H9 (cell line): ENCODE measurements around the gene ADCY5. TPM values are rescaled to one million over a fixed set of nuclear protein-coding genes. Genes with fewer than 3 reads are reported as not detected.

Source experiments
- DNase-seq: peaks from one replicate; pipeline ENCODE4 v3.0.0-alpha.2; 2017
- H2AFZ ChIP-seq: one replicate; pipeline ENCODE4 v1.6.1; 2013; ENCODE audit warnings: mild to moderate bottlenecking, low read length, control low read depth, moderate library complexity
- H2AK5ac ChIP-seq: 2 replicates; pipeline ENCODE4 v1.6.1; 2013; ENCODE audit warnings: low read length, control low read depth, mixed read lengths; ENCODE audit not compliant: insufficient read length
- H2BK120ac ChIP-seq: one replicate; pipeline ENCODE4 v1.6.1; 2013; ENCODE audit warnings: low read depth, mild to moderate bottlenecking, low read length, control low read depth, inconsistent platforms; ENCODE audit not compliant: poor library complexity, severe bottlenecking
- H2BK12ac ChIP-seq: 2 replicates; pipeline ENCODE4 v1.6.1; 2013; ENCODE audit warnings: low read length, control low read depth, mixed read lengths, low read depth; ENCODE audit not compliant: insufficient read length
- H2BK15ac ChIP-seq: 2 replicates; pipeline ENCODE4 v1.6.1; 2013; ENCODE audit warnings: low read depth, low read length, control low read depth
- H2BK20ac ChIP-seq: one replicate; pipeline ENCODE4 v1.6.1; 2013; ENCODE audit warnings: low read depth, mild to moderate bottlenecking, low read length, control low read depth, inconsistent platforms; ENCODE audit not compliant: poor library complexity, severe bottlenecking
- H2BK5ac ChIP-seq: 2 replicates; pipeline ENCODE4 v1.6.1; 2013; ENCODE audit warnings: low read length, control low read depth, mixed read lengths; ENCODE audit not compliant: insufficient read length
- H3K14ac ChIP-seq: 2 replicates; pipeline ENCODE4 v1.6.1; 2013; ENCODE audit warnings: low read length, control low read depth; ENCODE audit not compliant: insufficient read depth
- H3K18ac ChIP-seq: 2 replicates; pipeline ENCODE4 v1.6.1; 2013; ENCODE audit warnings: low read depth, mild to moderate bottlenecking, mixed read lengths, low read length, control low read depth; ENCODE audit not compliant: insufficient read length
- H3K23ac ChIP-seq: 2 replicates; pipeline ENCODE4 v1.6.1; 2013; ENCODE audit warnings: low read length, control low read depth, mixed read lengths, low read depth; ENCODE audit not compliant: insufficient read length
- H3K23me2 ChIP-seq: 2 replicates; pipeline ENCODE4 v1.6.1; 2013; ENCODE audit warnings: low read depth, mild to moderate bottlenecking, mixed read lengths, low read length, control low read depth; ENCODE audit not compliant: insufficient read length, poor library complexity, severe bottlenecking
- H3K27ac ChIP-seq: 2 replicates; pipeline ENCODE4 v1.5.1; 2013; ENCODE audit warnings: low read length, control low read depth, mixed read lengths, low read depth; ENCODE audit not compliant: insufficient read length
- H3K27me3 ChIP-seq: 2 replicates; pipeline ENCODE4 v1.6.1; 2013; ENCODE audit warnings: low read length, control low read depth, inconsistent platforms; ENCODE audit not compliant: insufficient read depth
- H3K4ac ChIP-seq: 2 replicates; pipeline ENCODE4 v1.6.1; 2013; ENCODE audit warnings: low read depth, mild to moderate bottlenecking, control low read depth, inconsistent platforms, low read length, moderate library complexity
- H3K4me1 ChIP-seq: 2 replicates; pipeline ENCODE4 v1.6.1; 2013; ENCODE audit warnings: low read length, control low read depth, inconsistent platforms; ENCODE audit not compliant: insufficient read depth
- H3K4me2 ChIP-seq: 2 replicates; pipeline ENCODE4 v1.6.1; 2013; ENCODE audit warnings: low read length, control low read depth, mixed read lengths; ENCODE audit not compliant: insufficient read length, insufficient read depth
- H3K56ac ChIP-seq: 2 replicates; pipeline ENCODE4 v1.6.1; 2013; ENCODE audit warnings: low read depth, mild to moderate bottlenecking, mixed read lengths, low read length, control low read depth; ENCODE audit not compliant: insufficient read length
- H3K79me1 ChIP-seq: 2 replicates; pipeline ENCODE4 v1.6.1; 2013; ENCODE audit warnings: low read depth, mild to moderate bottlenecking, moderate library complexity, low read length, control low read depth, inconsistent platforms; ENCODE audit not compliant: insufficient read depth, poor library complexity, severe bottlenecking
- H3K79me2 ChIP-seq: 2 replicates; pipeline ENCODE4 v1.6.1; 2013; ENCODE audit warnings: low read length, control low read depth, inconsistent platforms; ENCODE audit not compliant: insufficient read depth
- H3K9ac ChIP-seq: 2 replicates; pipeline ENCODE4 v1.6.1; 2013; ENCODE audit warnings: low read length, control low read depth, mixed read lengths; ENCODE audit not compliant: insufficient read length; ENCODE audit errors: extremely low read depth
- H3K9me3 ChIP-seq: one replicate; pipeline ENCODE4 v1.6.1; 2013; ENCODE audit warnings: low read depth, low read length, inconsistent platforms; ENCODE audit not compliant: control insufficient read depth
- H3T11ph ChIP-seq: one replicate; pipeline ENCODE4 v1.6.1; 2013; ENCODE audit warnings: mild to moderate bottlenecking, low read length, control low read depth, inconsistent platforms
- H4K20me1 ChIP-seq: one replicate; pipeline ENCODE4 v1.6.1; 2013; ENCODE audit not compliant: control insufficient read depth, insufficient read length, insufficient read depth
- H4K5ac ChIP-seq: 2 replicates; pipeline ENCODE4 v1.6.1; 2013; ENCODE audit warnings: low read depth, mild to moderate bottlenecking, mixed read lengths, low read length, control low read depth; ENCODE audit not compliant: insufficient read length
- H4K8ac ChIP-seq: replicated peaks from 2 replicates; pipeline ENCODE4 v1.6.1; 2013; ENCODE audit warnings: low read length, control low read depth, mixed read lengths, low read depth; ENCODE audit not compliant: insufficient read length
- H4K91ac ChIP-seq: 2 replicates; pipeline ENCODE4 v1.6.1; 2013; ENCODE audit warnings: low read depth, mild to moderate bottlenecking, moderate library complexity, mixed read lengths, low read length, control low read depth; ENCODE audit not compliant: insufficient read length
- H3K27ac Mint-ChIP-seq, 3 experiments: 2 replicates in 2 of 3; 3 replicates in 1 of 3; pipeline ENCODE4 v1.8.0; 2020 to 2021; ENCODE audit warnings: mixed read lengths in 3 of 3, mild to moderate bottlenecking in 1 of 3, moderate library complexity in 1 of 3
- H3K27me3 Mint-ChIP-seq: 2 replicates; pipeline ENCODE4 v1.8.0; 2021; ENCODE audit warnings: low read depth, mild to moderate bottlenecking, moderate library complexity, mixed read lengths
- H3K36me3 Mint-ChIP-seq, 3 experiments: 2 replicates in 2 of 3; 3 replicates in 1 of 3; pipeline ENCODE4 v1.8.0; 2020 to 2021; ENCODE audit warnings: low read depth in 3 of 3, mixed read lengths in 3 of 3; ENCODE audit not compliant: insufficient read depth in 1 of 3
- H3K4me1 Mint-ChIP-seq, 2 experiments: 2 replicates each; pipeline ENCODE4 v1.8.0; 2020; ENCODE audit warnings: mixed read lengths in 2 of 2
- H3K4me3 Mint-ChIP-seq, 2 experiments: 2 replicates in 1 of 2; 3 replicates in 1 of 2; pipeline ENCODE4 v1.8.0; 2020 to 2021; ENCODE audit warnings: mild to moderate bottlenecking in 2 of 2, mixed read lengths in 2 of 2, moderate library complexity in 1 of 2
- H3K9me3 Mint-ChIP-seq, 2 experiments: 2 replicates in 1 of 2; 3 replicates in 1 of 2; pipeline ENCODE4 v1.8.0; 2020; ENCODE audit warnings: mild to moderate bottlenecking in 2 of 2, mixed read lengths in 2 of 2, moderate library complexity in 1 of 2
- CTCF ChIP-seq: fragments of 200-600 bp; sonication (generic); conservative IDR thresholded peaks from 3 replicates; pipeline ENCODE4 v1.8.0; 2021; ENCODE audit warnings: antibody characterized with exemption, mild to moderate bottlenecking
- WGBS: extraction: QIAGEN DNeasy Blood & Tissue Kit; methylation state at CpG from one replicate; pipeline ENCODE4 v1.1.7; 2013; ENCODE audit warnings: missing lambda C conversion rate, low lambda C conversion rate, mixed read lengths; ENCODE audit not compliant: insufficient read length; ENCODE audit errors: extremely low coverage; 5-methylcytosine and 5-hydroxymethylcytosine counted together
- total RNA-seq: library from RNA; stranded (reverse); gene quantifications from 2 replicates; pipeline ENCODE4 v1.2.1, GENCODE V29; 2021

Gene ADCY5
- total RNA-seq, 1 experiment from 2014 or later: 5.0 TPM

GRCh38 chr3:123475786-123476185, 26.9 kb upstream of the ADCY5 start:
- Mint-ChIP-seq H3K9me3 (no peaks in the 10 kb centered on the region), H3K36me3 (no peaks in the 10 kb centered on the region), H3K4me1 (peaks cover 0 to 9% of the 10 kb centered on the region in 2 experiments; a peak in 1 of 4 replicates), H3K27me3 (peaks cover 14% of the 10 kb centered on the region), H3K4me3 (no peak overlapping the region), H3K27ac (no peak overlapping the region)
- H3K4me1 ChIP-seq: no peaks in the 10 kb centered on the region; the same call in 1 of the 2 replicates
- TF ChIP-seq CTCF: no peak
- H4K20me1 ChIP-seq: no peaks in the 10 kb centered on the region
- no peaks in the 10 kb centered on the region for H3K9me3 ChIP-seq
- no peak overlapping the region for H3K56ac ChIP-seq
- H3K27ac ChIP-seq: no peak overlapping the region
- H3K4ac ChIP-seq: no peak overlapping the region
- no peak overlapping the region for H2BK120ac ChIP-seq
- H3K18ac ChIP-seq: no peak overlapping the region
- no peak overlapping the region for H2BK15ac ChIP-seq
- no peak overlapping the region for H2AK5ac ChIP-seq
- no CpG with 5 or more reads among the region's 7 CpGs for WGBS
- no peaks in the 10 kb centered on the region for H3K23me2 ChIP-seq
- H3K4me2 ChIP-seq: no peak overlapping the region
- H4K5ac ChIP-seq: no peak overlapping the region
- no peaks in the 10 kb centered on the region for H3K79me2 ChIP-seq
- H2BK20ac ChIP-seq: no peak overlapping the region
- 0 out of 2 replicates have a peak, but pooled peaks cover 2% of the 10 kb centered on the region for H3K27me3 ChIP-seq
- H2BK5ac ChIP-seq: no peak overlapping the region
- H3K9ac ChIP-seq: no peak overlapping the region
- H2BK12ac ChIP-seq: no peak overlapping the region
- no peak overlapping the region for H4K91ac ChIP-seq
- no peak overlapping the region for H2AFZ ChIP-seq
- no peak overlapping the region for H3K23ac ChIP-seq
- DNase-seq: no peak
- no peak overlapping the region for H3T11ph ChIP-seq
- H3K14ac ChIP-seq: no peak overlapping the region
- no peaks in the 10 kb centered on the region for H3K79me1 ChIP-seq
- no peak overlapping the region for H4K8ac ChIP-seq
